ENCODE results near the gene CA6. TPM values are rescaled to one million over a fixed set of nuclear protein-coding genes. Genes with fewer than 3 reads are reported as not detected.
A peak's percentile ranks its signal among the peaks of the same experiment; 100 is the strongest.

CA6 gene
- total RNA-seq, 1 experiment from 2014 or later, result not detected

- H2BK15ac ChIP-seq (ENCODE audit: low read depth, low read length), result no peak overlapping the region
- no peak overlapping the region for H2BK20ac ChIP-seq (ENCODE audit: low read depth, low read length, poor library complexity, severe bottlenecking)
- no peaks in the 10 kb centered on the region for H3K9me3 ChIP-seq (ENCODE audit: control insufficient read depth, low read depth, low read length)
- no peak overlapping the region for H3K9ac ChIP-seq (ENCODE audit: extremely low read depth, insufficient read length, low read length)
- H3T11ph ChIP-seq (ENCODE audit: low read length), result no peak overlapping the region
- H3K36me3 Mint-ChIP-seq (ENCODE audit: insufficient read depth in 1 of 3, low read depth in 3 of 3), result no peaks in the 10 kb centered on the region
- TF ChIP-seq CTCF (conservative IDR thresholded peaks at IDR 0.05), result no peak
- no peak overlapping the region for H3K4ac ChIP-seq (ENCODE audit: low read depth, low read length)
- no peak overlapping the region for H3K56ac ChIP-seq (ENCODE audit: insufficient read length, low read depth, low read length)
- H4K5ac ChIP-seq (ENCODE audit: insufficient read length, low read depth, low read length), result no peak overlapping the region
- DNase-seq, result no peak
- no peaks in the 10 kb centered on the region for H3K23me2 ChIP-seq (ENCODE audit: insufficient read length, low read depth, low read length, poor library complexity, severe bottlenecking)
- no peaks in the 10 kb centered on the region for H4K20me1 ChIP-seq (ENCODE audit: control insufficient read depth, insufficient read depth, insufficient read length)
- no peak overlapping the region for H3K27ac ChIP-seq (ENCODE audit: insufficient read length, low read depth, low read length)
- no peak overlapping the region for H4K91ac ChIP-seq (ENCODE audit: insufficient read length, low read depth, low read length)
- no peak overlapping the region for H2BK5ac ChIP-seq (ENCODE audit: insufficient read length, low read length)
- H3K4me2 ChIP-seq (ENCODE audit: insufficient read depth, insufficient read length, low read length), result no peak overlapping the region
- H3K14ac ChIP-seq (ENCODE audit: insufficient read depth, low read length), result no peak overlapping the region
- no CpG with 5 or more reads among the region's 7 CpGs for whole genome bisulfite sequencing (ENCODE audit: extremely low coverage, insufficient read length, low lambda C conversion rate)
- no peaks in the 10 kb centered on the region for H3K79me2 ChIP-seq (ENCODE audit: insufficient read depth, low read length)
- no peaks in the 10 kb centered on the region for H3K4me1 ChIP-seq (ENCODE audit: insufficient read depth, low read length)
- peaks cover 4% of the 10 kb centered on the region; the same call in 1 of the 2 replicates for H3K27me3 Mint-ChIP-seq (ENCODE audit: low read depth)
- no peak overlapping the region for H2AK5ac ChIP-seq (ENCODE audit: insufficient read length, low read length)
- no peaks in the 10 kb centered on the region for H3K9me3 Mint-ChIP-seq
- H3K79me1 ChIP-seq (ENCODE audit: insufficient read depth, low read depth, low read length, poor library complexity, severe bottlenecking), result no peaks in the 10 kb centered on the region
- no peak overlapping the region for H4K8ac ChIP-seq (replicated peaks; ENCODE audit: insufficient read length, low read depth, low read length)
- H3K4me3 Mint-ChIP-seq, result no peak overlapping the region
- no peak overlapping the region for H2BK12ac ChIP-seq (ENCODE audit: insufficient read length, low read depth, low read length)
- H3K27ac Mint-ChIP-seq, result peak overlapping the region in 1 of 3 experiments; percentile 60; a peak in 1 of 7 replicates
- no peak overlapping the region for H3K18ac ChIP-seq (ENCODE audit: insufficient read length, low read depth, low read length)
- H2AFZ ChIP-seq (ENCODE audit: low read length), result no peak overlapping the region
- H3K4me1 Mint-ChIP-seq, result peaks cover 2 to 10% of the 10 kb centered on the region in 2 experiments
- no peak overlapping the region for H2BK120ac ChIP-seq (ENCODE audit: low read depth, low read length, poor library complexity, severe bottlenecking)
- no peaks in the 10 kb centered on the region for H3K27me3 ChIP-seq (ENCODE audit: insufficient read depth, low read length)
- H3K23ac ChIP-seq (ENCODE audit: insufficient read length, low read depth, low read length), result no peak overlapping the region
Measured at GRCh38 chr1:8974551-8974950, 28.9 kb downstream of the CA6 start.

All from H9 (cell line).